ENCODE data around the gene TMEM91. TPM values are rescaled to one million over a fixed set of nuclear protein-coding genes. Genes with fewer than 3 reads are reported as not detected.

TMEM91 gene
- total and polyA plus RNA-seq, 2 donors (not counting 3 experiments of a cell fraction or from before 2014, with no cell fraction given) = 9.0 to 13.2 TPM

GRCh38 chr19:41414461-41414860, 38.1 kb downstream of the TMEM91 start:
- no peak for DNase-seq (ENCODE audit: low read depth, low spot score)
- Histone ChIP-seq H3K27me3 (ENCODE audit: control insufficient read depth in 2 of 2, insufficient read depth in 2 of 2, low read length in 2 of 2) (no peaks in the 10 kb centered on the region), H3K9ac (replicated peaks; ENCODE audit: extremely low read depth, insufficient read depth, low read length) (no peak overlapping the region), H3K79me2 (ENCODE audit: control insufficient read depth, insufficient read depth, low read length) (no peaks in the 10 kb centered on the region), H3K9me1 (replicated peaks; ENCODE audit: control insufficient read depth, extremely low read depth, insufficient read depth, low read length) (no peaks in the 10 kb centered on the region), H3K36me3 (ENCODE audit: control insufficient read depth in 2 of 2, extremely low read depth in 1 of 2, insufficient read depth in 2 of 2, low read length in 2 of 2) (peaks cover 0 to 28% of the 10 kb centered on the region in 2 experiments), H3K9me3 (replicated peaks; ENCODE audit: control insufficient read depth, insufficient read depth, low read length) (no peaks in the 10 kb centered on the region), H2AFZ (ENCODE audit: low read depth, low read length) (no peak overlapping the region), H3K4me1 (ENCODE audit: control insufficient read depth, extremely low read depth, insufficient read depth, low read length) (no peaks in the 10 kb centered on the region), H3K27ac (ENCODE audit: insufficient read depth, low read depth, low read length) (no peak overlapping the region), H4K20me1 (replicated peaks; ENCODE audit: control insufficient read depth, extremely low read depth, insufficient read depth, low read length) (no peaks in the 10 kb centered on the region), H3K4me3 (replicated peaks in 1 of 3; ENCODE audit: insufficient read depth in 1 of 3, low read depth in 1 of 3, low read length in 3 of 3) (no peak overlapping the region), H3K4me2 (ENCODE audit: insufficient read depth, low read length) (no peak overlapping the region)
- POLR2A ChIA-PET = no interaction called here
- intact Hi-C loops (cut with micrococcal nuclease) = no loop called here
- dilution Hi-C loops (cut with MboI; ENCODE audit: extremely low pct_ligation_motif_present, low sequenced_read_pairs) = no loop called here
- FAIRE-seq = no peak
- CTCF ChIA-PET = no interaction called here
- no peak for TF ChIP-seq POLR2A (IDR thresholded peaks at IDR 0.05; ENCODE audit: low read depth, low read length)
- TF ChIP-seq JUN (IDR thresholded peaks at IDR 0.05; ENCODE audit: borderline replicate concordance, insufficient read depth, insufficient read length, low read depth) = no peak
- TF ChIP-seq, protein P1, sequence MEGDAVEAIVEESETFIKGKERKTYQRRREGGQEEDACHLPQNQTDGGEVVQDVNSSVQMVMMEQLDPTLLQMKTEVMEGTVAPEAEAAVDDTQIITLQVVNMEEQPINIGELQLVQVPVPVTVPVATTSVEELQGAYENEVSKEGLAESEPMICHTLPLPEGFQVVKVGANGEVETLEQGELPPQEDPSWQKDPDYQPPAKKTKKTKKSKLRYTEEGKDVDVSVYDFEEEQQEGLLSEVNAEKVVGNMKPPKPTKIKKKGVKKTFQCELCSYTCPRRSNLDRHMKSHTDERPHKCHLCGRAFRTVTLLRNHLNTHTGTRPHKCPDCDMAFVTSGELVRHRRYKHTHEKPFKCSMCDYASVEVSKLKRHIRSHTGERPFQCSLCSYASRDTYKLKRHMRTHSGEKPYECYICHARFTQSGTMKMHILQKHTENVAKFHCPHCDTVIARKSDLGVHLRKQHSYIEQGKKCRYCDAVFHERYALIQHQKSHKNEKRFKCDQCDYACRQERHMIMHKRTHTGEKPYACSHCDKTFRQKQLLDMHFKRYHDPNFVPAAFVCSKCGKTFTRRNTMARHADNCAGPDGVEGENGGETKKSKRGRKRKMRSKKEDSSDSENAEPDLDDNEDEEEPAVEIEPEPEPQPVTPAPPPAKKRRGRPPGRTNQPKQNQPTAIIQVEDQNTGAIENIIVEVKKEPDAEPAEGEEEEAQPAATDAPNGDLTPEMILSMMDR (IDR thresholded peaks at IDR 0.05; ENCODE audit: extremely low read depth in 1 of 2, insufficient read depth in 1 of 2, low read depth in 1 of 2, low read length in 2 of 2) = no peak
- TF ChIP-seq POLR2AphosphoS5 (IDR thresholded peaks at IDR 0.05; ENCODE audit: insufficient read depth, low read depth, low read length) = no peak
- TF ChIP-seq GATA2 (IDR thresholded peaks at IDR 0.05; ENCODE audit: insufficient read depth, insufficient read length, low read depth, low read length) = no peak
- no peak for TF ChIP-seq MAX (IDR thresholded peaks at IDR 0.05; ENCODE audit: insufficient read depth, insufficient read length)
- no peak for TF ChIP-seq EZH2 (IDR thresholded peaks at IDR 0.05; ENCODE audit: borderline replicate concordance, low read depth, low read length, severe bottlenecking)
- no peak for TF ChIP-seq MYC (IDR thresholded peaks at IDR 0.05; ENCODE audit: low read depth, low read length)
- TF ChIP-seq FOS (IDR thresholded peaks at IDR 0.05; ENCODE audit: borderline replicate concordance, insufficient read depth, low read length) = no peak
- no TSS peak for BruUV-seq (replicated peaks)
